ENCODE measurements around the gene SNCB. TPM values are rescaled to one million over a fixed set of nuclear protein-coding genes. Genes with fewer than 3 reads are reported as not detected.
A peak's percentile ranks its signal among the peaks of the same experiment; 100 is the strongest.

Gene SNCB
- total RNA-seq, 1 experiment from 2014 or later, result not detected

GRCh38 chr5:176631383-176632200 lies 1.3 kb upstream of the SNCB start:
- in situ Hi-C loops (cut with HindIII; ENCODE audit: low pct_unique_long_range_greater_than_20kb, low sequenced_read_pairs), result no loop called here
- DNase-seq (ENCODE audit: low read depth), result no peak

- in situ Hi-C loops (cut with HindIII; ENCODE audit: low pct_unique_long_range_greater_than_20kb, low sequenced_read_pairs), result no loop called here
- no peak for DNase-seq (ENCODE audit: low read depth)
Measured at GRCh38 chr5:176630681-176631222, 418 bp upstream of the SNCB start.

GRCh38 chr5:176629317-176629852 lies 949 bp downstream of the SNCB start:
- in situ Hi-C loops (cut with HindIII; ENCODE audit: low pct_unique_long_range_greater_than_20kb, low sequenced_read_pairs), result no loop called here
- DNase-seq (ENCODE audit: low read depth), result no peak

GRCh38 chr5:176628406-176629228 lies 1.7 kb downstream of the SNCB start:
- in situ Hi-C loops (cut with HindIII; ENCODE audit: low pct_unique_long_range_greater_than_20kb, low sequenced_read_pairs), result no loop called here
- no peak for DNase-seq (ENCODE audit: low read depth)

- in situ Hi-C loops (cut with HindIII; ENCODE audit: low pct_unique_long_range_greater_than_20kb, low sequenced_read_pairs), result no loop called here
Measured at GRCh38 chr5:176627582-176627981, 2.8 kb downstream of the SNCB start.

GRCh38 chr5:176626876-176627236 lies 3.5 kb downstream of the SNCB start:
- no peak for DNase-seq (ENCODE audit: low read depth)
- in situ Hi-C loops (cut with HindIII; ENCODE audit: low pct_unique_long_range_greater_than_20kb, low sequenced_read_pairs), result no loop called here

More at GRCh38 chr5:176627582-176627981, 2.8 kb downstream of the SNCB start:
- no peak for DNase-seq (ENCODE audit: low read depth)

- DNase-seq (ENCODE audit: low read depth), result no peak
- in situ Hi-C loops (cut with HindIII; ENCODE audit: low pct_unique_long_range_greater_than_20kb, low sequenced_read_pairs), result no loop called here
Measured at GRCh38 chr5:176625966-176626875, 4.1 kb downstream of the SNCB start.

- in situ Hi-C loops (cut with HindIII; ENCODE audit: low pct_unique_long_range_greater_than_20kb, low sequenced_read_pairs), result no loop called here
- DNase-seq (ENCODE audit: low read depth), result no peak
Measured at GRCh38 chr5:176625512-176625911, 4.8 kb downstream of the SNCB start.

GRCh38 chr5:176624938-176625337 lies 5.4 kb downstream of the SNCB start:
- DNase-seq (ENCODE audit: low read depth), result no peak

GRCh38 chr5:176624142-176624541 lies 6.2 kb downstream of the SNCB start:
- DNase-seq (ENCODE audit: low read depth), result no peak
- in situ Hi-C loops (cut with HindIII; ENCODE audit: low pct_unique_long_range_greater_than_20kb, low sequenced_read_pairs), result no loop called here

More at GRCh38 chr5:176624938-176625337, 5.4 kb downstream of the SNCB start:
- in situ Hi-C loops (cut with HindIII; ENCODE audit: low pct_unique_long_range_greater_than_20kb, low sequenced_read_pairs), result no loop called here

GRCh38 chr5:176621661-176622079 lies 8.7 kb downstream of the SNCB start:
- DNase-seq (ENCODE audit: low read depth), result no peak
- in situ Hi-C loops (cut with HindIII; ENCODE audit: low pct_unique_long_range_greater_than_20kb, low sequenced_read_pairs), result no loop called here

GRCh38 chr5:176620333-176620981 lies 9.9 kb downstream of the SNCB start:
- DNase-seq (ENCODE audit: low read depth), result no peak
- in situ Hi-C loops (cut with HindIII; ENCODE audit: low pct_unique_long_range_greater_than_20kb, low sequenced_read_pairs), result no loop called here

GRCh38 chr5:176619569-176620332 lies 10.6 kb downstream of the SNCB start:
- in situ Hi-C loops (cut with HindIII; ENCODE audit: low pct_unique_long_range_greater_than_20kb, low sequenced_read_pairs), result no loop called here
- DNase-seq (ENCODE audit: low read depth), result no peak

- peak; percentile 82 for DNase-seq (ENCODE audit: low read depth)
- in situ Hi-C loops (cut with HindIII; ENCODE audit: low pct_unique_long_range_greater_than_20kb, low sequenced_read_pairs), result no loop called here
Measured at GRCh38 chr5:176619203-176619568, 11.1 kb downstream of the SNCB start.

- in situ Hi-C loops (cut with HindIII; ENCODE audit: low pct_unique_long_range_greater_than_20kb, low sequenced_read_pairs), result no loop called here
- no peak for DNase-seq (ENCODE audit: low read depth)
Measured at GRCh38 chr5:176618783-176619182, 11.6 kb downstream of the SNCB start.

- no peak for DNase-seq (ENCODE audit: low read depth)
Measured at GRCh38 chr5:176616511-176616910, 13.8 kb downstream of the SNCB start.

More at GRCh38 chr5:176616511-176616910, 13.8 kb downstream of the SNCB start:
- in situ Hi-C loops (cut with HindIII; ENCODE audit: low pct_unique_long_range_greater_than_20kb, low sequenced_read_pairs), result no loop called here

All from Caki2 (cell line).